HG03432 (cell line): ENCODE data around the gene ARIH1.

Source experiments
- ATAC-seq: cut with Tn5 transposase; IDR thresholded peaks from one replicate; pipeline ENCODE4 v1.9.1; 2021; ENCODE audit warnings: mild to moderate bottlenecking, moderate library complexity; ENCODE audit not compliant: unreplicated experiment

The ARIH1 gene

GRCh38 chr15:72536506-72536905, 62.4 kb downstream of the ARIH1 start:
- no peak for ATAC-seq

GRCh38 chr15:72538931-72539330, 64.8 kb downstream of the ARIH1 start:
- no peak for ATAC-seq

- no peak for ATAC-seq
These were observed 66.6 kb downstream of the ARIH1 start for GRCh38 chr15:72540606-72541237.

GRCh38 chr15:72541674-72542073, 67.5 kb downstream of the ARIH1 start:
- no peak for ATAC-seq

- no peak for ATAC-seq
These were observed 71.0 kb downstream of the ARIH1 start for GRCh38 chr15:72545156-72545555.

- ATAC-seq = no peak
These were observed 80.6 kb downstream of the ARIH1 start for GRCh38 chr15:72554471-72555425.

- ATAC-seq = no peak
These were observed 85.7 kb downstream of the ARIH1 start for GRCh38 chr15:72559781-72560180.

- no peak for ATAC-seq
These were observed 86.3 kb downstream of the ARIH1 start for GRCh38 chr15:72560458-72560857.

GRCh38 chr15:72562386-72562785, 88.3 kb downstream of the ARIH1 start:
- ATAC-seq = no peak

GRCh38 chr15:72562878-72563277, 88.7 kb downstream of the ARIH1 start:
- no peak for ATAC-seq

- ATAC-seq = no peak
These were observed 90.0 kb downstream of the ARIH1 start for GRCh38 chr15:72564091-72564490.

- no peak for ATAC-seq
These were observed 92.8 kb downstream of the ARIH1 start for GRCh38 chr15:72566973-72567372.

GRCh38 chr15:72570059-72570458, 95.9 kb downstream of the ARIH1 start:
- no peak for ATAC-seq

GRCh38 chr15:72579814-72580213, 105.7 kb downstream of the ARIH1 start:
- no peak for ATAC-seq

- ATAC-seq = no peak
These were observed 109.9 kb downstream of the ARIH1 start for GRCh38 chr15:72584006-72584405.

- ATAC-seq = no peak
These were observed 110.9 kb downstream of the ARIH1 start for GRCh38 chr15:72585025-72585424.

GRCh38 chr15:72585476-72586058, 111.4 kb downstream of the ARIH1 start:
- ATAC-seq = no peak

- ATAC-seq = no peak
These were observed 114.0 kb downstream of the ARIH1 start for GRCh38 chr15:72588096-72588495.

GRCh38 chr15:72590427-72590826, 116.3 kb downstream of the ARIH1 start:
- ATAC-seq = no peak

GRCh38 chr15:72591361-72591760, 117.2 kb downstream of the ARIH1 start:
- ATAC-seq = no peak

GRCh38 chr15:72592097-72592496, 118.0 kb downstream of the ARIH1 start:
- ATAC-seq = no peak

GRCh38 chr15:72592676-72593075, 118.5 kb downstream of the ARIH1 start:
- no peak for ATAC-seq
